Cerebellar nuclear complex (tissue), 1 donor: Measurements from ENCODE around the gene FAM174C.

Experiments
- DNase-seq, 2 experiments: peaks; one replicate each; lab custom pipeline; 2025; lab: John Stamatoyannopoulos, UW

Gene FAM174C

GRCh38 chr19:1286487-1287353, 11.4 kb downstream of the FAM174C start:
- DNase-seq = no peak

- no peak for DNase-seq
These were observed 12.3 kb downstream of the FAM174C start for GRCh38 chr19:1287354-1288225.

GRCh38 chr19:1288226-1288612, 12.9 kb downstream of the FAM174C start:
- DNase-seq = no peak

- no peak for DNase-seq
These were observed 13.7 kb downstream of the FAM174C start for GRCh38 chr19:1288833-1289685.

GRCh38 chr19:1289686-1290025, 14.3 kb downstream of the FAM174C start:
- no peak for DNase-seq

GRCh38 chr19:1290196-1290702, 14.9 kb downstream of the FAM174C start:
- DNase-seq = no peak

GRCh38 chr19:1290703-1291651, 15.6 kb downstream of the FAM174C start:
- no peak for DNase-seq

GRCh38 chr19:1291761-1292418, 16.6 kb downstream of the FAM174C start:
- no peak for DNase-seq

GRCh38 chr19:1292419-1293151, 17.3 kb downstream of the FAM174C start:
- no peak for DNase-seq

GRCh38 chr19:1293782-1294604, 18.7 kb downstream of the FAM174C start:
- DNase-seq = no peak

GRCh38 chr19:1294688-1295087, 19.4 kb downstream of the FAM174C start:
- no peak for DNase-seq

- DNase-seq = no peak
These were observed 20.1 kb downstream of the FAM174C start for GRCh38 chr19:1295169-1296012.

- no peak for DNase-seq
These were observed 20.7 kb downstream of the FAM174C start for GRCh38 chr19:1296078-1296477.

- DNase-seq = no peak
These were observed 21.4 kb downstream of the FAM174C start for GRCh38 chr19:1296575-1297271.

- DNase-seq = no peak
These were observed 22.9 kb downstream of the FAM174C start for GRCh38 chr19:1298235-1298634.

- no peak for DNase-seq
These were observed 24.5 kb downstream of the FAM174C start for GRCh38 chr19:1299801-1300200.
